SK-N-SH treated with all-trans-retinoic acid at 6 μM for 48 hours (cell line): ENCODE results near the gene STXBP1.

Source experiments
- ATAC-seq: fragments of 200-7000 bp; cut with Tn5 transposase; 3 replicates; pipeline ENCODE4 v1.9.1; 2020; ENCODE audit warnings: mild to moderate bottlenecking, moderate library complexity
- BACH2 ChIP-seq: fragments of 250-450 bp; sonication (Bioruptor Pico); IDR thresholded peaks from 2 replicates; pipeline ENCODE4 v1.9.0; 2021; ENCODE audit warnings: mild to moderate bottlenecking, borderline replicate concordance
- CSDC2 ChIP-seq: fragments of 250-450 bp; sonication (Bioruptor Pico); IDR thresholded peaks from 2 replicates; pipeline ENCODE4 v1.5.0; 2020; ENCODE audit warnings: mild to moderate bottlenecking, moderate library complexity
- ESRRG ChIP-seq: fragments of 250-450 bp; sonication (Bioruptor Pico); IDR thresholded peaks from 2 replicates; pipeline ENCODE4 v1.6.1; 2021; ENCODE audit warnings: mild to moderate bottlenecking
- GLIS3 ChIP-seq: fragments of 250-450 bp; sonication (Bioruptor Pico); IDR thresholded peaks from 2 replicates; pipeline ENCODE4 v1.5.0; 2020; ENCODE audit warnings: mild to moderate bottlenecking, moderate library complexity
- ISL1 ChIP-seq: fragments of 250-450 bp; sonication (Bioruptor Pico); IDR thresholded peaks from 2 replicates; pipeline ENCODE4 v2.1.2; 2022; ENCODE audit warnings: mild to moderate bottlenecking, moderate library complexity
- OSR1 ChIP-seq: fragments of 250-450 bp; sonication (Bioruptor Pico); IDR thresholded peaks from 2 replicates; pipeline ENCODE4 v1.8.0; 2022; ENCODE audit warnings: moderate library complexity, mild to moderate bottlenecking, inconsistent platforms
- PPARA ChIP-seq: fragments of 250-450 bp; sonication (Bioruptor Pico); IDR thresholded peaks from 2 replicates; pipeline ENCODE4 v1.5.0; 2020; ENCODE audit warnings: mild to moderate bottlenecking, borderline replicate concordance
- RARB ChIP-seq: fragments of 250-450 bp; sonication (Bioruptor Pico); IDR thresholded peaks from 2 replicates; pipeline ENCODE4 v1.8.0; 2021; ENCODE audit warnings: mild to moderate bottlenecking, moderate library complexity
- SNAI2 ChIP-seq: fragments of 250-450 bp; sonication (Bioruptor Pico); IDR thresholded peaks from 2 replicates; pipeline ENCODE4 v1.5.0; 2020; ENCODE audit warnings: mild to moderate bottlenecking, moderate library complexity
- TCF4 ChIP-seq: fragments of 250-450 bp; sonication (Bioruptor Pico); IDR thresholded peaks from 2 replicates; pipeline ENCODE4 v1.8.0; 2021; ENCODE audit warnings: mild to moderate bottlenecking, moderate library complexity, borderline replicate concordance
- ZC3H10 ChIP-seq: fragments of 250-450 bp; sonication (Bioruptor Pico); IDR thresholded peaks from 2 replicates; pipeline ENCODE4 v1.5.1; 2021; ENCODE audit warnings: mild to moderate bottlenecking, moderate library complexity
- ZFP30 ChIP-seq: fragments of 450-650 bp; formaldehyde crosslinking; IDR thresholded peaks from 2 replicates; pipeline ENCODE4 v1.5.0; 2022; ENCODE audit warnings: mild to moderate bottlenecking, moderate library complexity
- ZNF70 ChIP-seq: fragments of 450-650 bp; formaldehyde crosslinking; IDR thresholded peaks from 2 replicates; pipeline ENCODE4 v1.5.0; 2020; ENCODE audit warnings: mild to moderate bottlenecking, moderate library complexity
- ZNF8 ChIP-seq: fragments of 450-650 bp; formaldehyde crosslinking; IDR thresholded peaks from 2 replicates; pipeline ENCODE4 v1.5.0; 2020; ENCODE audit warnings: mild to moderate bottlenecking, moderate library complexity
- TF ChIP-seq, protein P1 (sequence below): fragments of 250-450 bp; sonication (Bioruptor Pico); IDR thresholded peaks from 2 replicates; pipeline ENCODE4 v1.5.0; 2020; ENCODE audit warnings: mild to moderate bottlenecking, moderate library complexity
- TF ChIP-seq, protein P2 (sequence below): fragments of 250-450 bp; sonication (Bioruptor Pico); IDR thresholded peaks from 2 replicates; pipeline ENCODE4 v1.8.0; 2020; ENCODE audit warnings: mild to moderate bottlenecking, moderate library complexity, borderline replicate concordance
- TF ChIP-seq, protein P3 (sequence below): fragments of 250-450 bp; sonication (Bioruptor Pico); IDR thresholded peaks from 2 replicates; pipeline ENCODE4 v1.5.1; 2021; ENCODE audit warnings: mild to moderate bottlenecking, moderate library complexity
- TF ChIP-seq, protein P4 (sequence below): fragments of 250-450 bp; sonication (Bioruptor Pico); IDR thresholded peaks from 2 replicates; pipeline ENCODE4 v1.5.1; 2020; ENCODE audit warnings: low read depth, mild to moderate bottlenecking, moderate library complexity

Gene STXBP1

DNA sequence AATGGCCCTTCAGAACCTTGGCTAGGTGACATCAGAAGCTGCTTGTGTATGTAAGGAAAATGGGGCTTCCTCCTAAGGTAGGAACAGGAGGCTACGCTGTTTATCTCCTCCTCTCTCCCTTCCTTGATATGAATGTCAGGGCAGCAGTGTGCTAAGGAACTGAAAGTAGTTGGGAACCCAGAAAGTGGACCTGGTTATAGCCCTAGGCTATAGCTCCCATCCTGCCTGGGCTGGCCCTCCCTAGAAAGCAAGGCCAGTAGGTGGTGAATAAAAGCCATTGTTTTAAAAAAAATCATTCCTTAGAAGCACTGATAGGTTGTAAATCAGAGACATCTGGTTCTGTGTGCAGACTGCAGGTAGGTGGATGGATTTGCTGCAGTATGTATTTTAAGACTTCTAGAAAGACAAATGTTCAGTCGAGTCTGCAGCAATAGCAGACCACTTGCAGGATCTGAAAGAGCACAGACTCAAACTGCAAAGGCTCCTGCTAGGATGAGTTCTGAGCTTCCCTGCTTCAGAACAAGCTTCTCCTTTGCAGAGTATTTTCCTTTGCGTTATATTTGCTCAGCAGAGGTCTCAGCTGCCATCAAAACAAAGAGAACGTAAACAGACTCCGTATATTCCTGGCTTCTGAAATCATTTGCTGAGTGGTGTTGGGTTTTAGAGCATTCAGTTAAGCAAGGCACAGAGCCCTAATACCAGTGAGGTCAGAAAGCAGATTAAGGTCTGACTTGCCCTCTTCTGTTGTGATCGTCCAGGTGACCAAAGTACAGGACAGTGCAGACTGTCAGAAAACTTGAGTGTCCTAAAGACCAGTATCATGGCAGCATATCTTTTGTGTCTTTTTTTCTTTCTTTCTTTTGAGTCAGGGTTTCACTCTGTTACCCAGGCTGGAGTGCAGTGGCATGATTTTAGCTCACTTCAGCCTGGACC is 74.7 kb downstream of the STXBP1 start (continued):
- TF ChIP-seq, protein P1, sequence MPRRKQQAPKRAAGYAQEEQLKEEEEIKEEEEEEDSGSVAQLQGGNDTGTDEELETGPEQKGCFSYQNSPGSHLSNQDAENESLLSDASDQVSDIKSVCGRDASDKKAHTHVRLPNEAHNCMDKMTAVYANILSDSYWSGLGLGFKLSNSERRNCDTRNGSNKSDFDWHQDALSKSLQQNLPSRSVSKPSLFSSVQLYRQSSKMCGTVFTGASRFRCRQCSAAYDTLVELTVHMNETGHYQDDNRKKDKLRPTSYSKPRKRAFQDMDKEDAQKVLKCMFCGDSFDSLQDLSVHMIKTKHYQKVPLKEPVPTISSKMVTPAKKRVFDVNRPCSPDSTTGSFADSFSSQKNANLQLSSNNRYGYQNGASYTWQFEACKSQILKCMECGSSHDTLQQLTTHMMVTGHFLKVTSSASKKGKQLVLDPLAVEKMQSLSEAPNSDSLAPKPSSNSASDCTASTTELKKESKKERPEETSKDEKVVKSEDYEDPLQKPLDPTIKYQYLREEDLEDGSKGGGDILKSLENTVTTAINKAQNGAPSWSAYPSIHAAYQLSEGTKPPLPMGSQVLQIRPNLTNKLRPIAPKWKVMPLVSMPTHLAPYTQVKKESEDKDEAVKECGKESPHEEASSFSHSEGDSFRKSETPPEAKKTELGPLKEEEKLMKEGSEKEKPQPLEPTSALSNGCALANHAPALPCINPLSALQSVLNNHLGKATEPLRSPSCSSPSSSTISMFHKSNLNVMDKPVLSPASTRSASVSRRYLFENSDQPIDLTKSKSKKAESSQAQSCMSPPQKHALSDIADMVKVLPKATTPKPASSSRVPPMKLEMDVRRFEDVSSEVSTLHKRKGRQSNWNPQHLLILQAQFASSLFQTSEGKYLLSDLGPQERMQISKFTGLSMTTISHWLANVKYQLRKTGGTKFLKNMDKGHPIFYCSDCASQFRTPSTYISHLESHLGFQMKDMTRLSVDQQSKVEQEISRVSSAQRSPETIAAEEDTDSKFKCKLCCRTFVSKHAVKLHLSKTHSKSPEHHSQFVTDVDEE (CRISPR knock-in tag) = no peak
- TF ChIP-seq ZNF70 (CRISPR knock-in tag) (no peak), OSR1 (CRISPR knock-in tag) (no peak), ZFP30 (CRISPR knock-in tag) (no peak), ZC3H10 (no peak)

DNA sequence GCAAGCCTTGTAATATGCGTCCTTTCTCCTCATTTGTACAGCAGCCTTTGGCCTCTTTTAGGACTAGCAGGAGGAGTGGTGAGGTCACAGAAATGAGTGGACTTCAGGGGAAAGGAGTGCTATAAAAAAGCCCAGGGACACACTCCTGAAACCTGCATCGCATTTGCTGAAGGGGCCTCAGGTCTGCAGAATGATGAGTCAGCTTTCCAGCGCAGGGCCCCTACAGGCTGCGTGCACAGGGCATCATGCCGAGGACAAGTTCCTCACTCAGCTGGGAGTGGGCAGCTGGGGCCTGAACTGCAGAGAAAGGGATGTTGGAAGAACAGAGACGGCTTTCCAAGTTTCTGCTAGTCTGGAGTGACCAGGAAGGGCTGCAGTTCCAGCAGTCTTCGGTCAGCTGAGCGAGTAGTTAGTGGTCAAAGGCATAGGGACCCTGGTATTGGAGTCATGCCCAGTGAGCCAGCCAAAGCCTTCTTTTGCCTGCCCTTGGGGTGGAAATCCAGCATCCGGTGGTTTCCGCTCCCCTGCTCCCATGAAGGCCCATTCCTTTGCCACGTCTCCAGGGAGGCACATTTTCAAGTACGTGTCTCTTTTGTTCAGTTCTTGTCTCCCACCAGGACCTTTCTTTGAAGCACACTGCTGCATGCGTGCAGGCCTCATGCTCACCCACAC is 77.4 kb downstream of the STXBP1 start:
- TF ChIP-seq ZNF70 (CRISPR knock-in tag) (no peak), ZNF8 (CRISPR knock-in tag) (no peak), ZC3H10 (no peak), OSR1 (CRISPR knock-in tag) (no peak), ESRRG (CRISPR knock-in tag) (no peak), TCF4 (CRISPR knock-in tag) (no peak), BACH2 (no peak), ISL1 (CRISPR knock-in tag) (no peak)
- no peak for ATAC-seq

DNA sequence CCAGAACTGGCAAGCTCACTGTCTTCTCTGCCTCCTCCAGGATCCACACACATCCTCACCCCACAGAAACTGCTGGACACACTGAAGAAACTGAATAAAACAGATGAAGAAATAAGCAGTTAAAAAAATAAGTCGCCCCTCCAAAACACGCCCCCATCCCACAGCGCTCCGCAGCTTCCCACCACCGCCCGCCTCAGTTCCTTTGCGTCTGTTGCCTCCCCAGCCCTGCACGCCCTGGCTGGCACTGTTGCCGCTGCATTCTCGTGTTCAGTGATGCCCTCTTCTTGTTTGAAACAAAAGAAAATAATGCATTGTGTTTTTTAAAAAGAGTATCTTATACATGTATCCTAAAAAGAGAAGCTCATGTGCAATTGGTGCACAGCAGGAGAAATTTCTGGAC is 78.7 kb downstream of the STXBP1 start:
- ATAC-seq = no peak
- TF ChIP-seq ESRRG (CRISPR knock-in tag) (no peak), OSR1 (CRISPR knock-in tag) (no peak), PPARA (CRISPR knock-in tag) (no peak), ISL1 (CRISPR knock-in tag) (no peak), ZC3H10 (no peak), GLIS3 (CRISPR knock-in tag) (no peak), RARB (CRISPR knock-in tag) (no peak), SNAI2 (CRISPR knock-in tag) (no peak), TCF4 (CRISPR knock-in tag) (no peak), ZFP30 (CRISPR knock-in tag) (no peak), CSDC2 (CRISPR knock-in tag) (no peak), BACH2 (no peak)
- TF ChIP-seq, protein P1 (CRISPR knock-in tag) = no peak
- TF ChIP-seq, protein P2, sequence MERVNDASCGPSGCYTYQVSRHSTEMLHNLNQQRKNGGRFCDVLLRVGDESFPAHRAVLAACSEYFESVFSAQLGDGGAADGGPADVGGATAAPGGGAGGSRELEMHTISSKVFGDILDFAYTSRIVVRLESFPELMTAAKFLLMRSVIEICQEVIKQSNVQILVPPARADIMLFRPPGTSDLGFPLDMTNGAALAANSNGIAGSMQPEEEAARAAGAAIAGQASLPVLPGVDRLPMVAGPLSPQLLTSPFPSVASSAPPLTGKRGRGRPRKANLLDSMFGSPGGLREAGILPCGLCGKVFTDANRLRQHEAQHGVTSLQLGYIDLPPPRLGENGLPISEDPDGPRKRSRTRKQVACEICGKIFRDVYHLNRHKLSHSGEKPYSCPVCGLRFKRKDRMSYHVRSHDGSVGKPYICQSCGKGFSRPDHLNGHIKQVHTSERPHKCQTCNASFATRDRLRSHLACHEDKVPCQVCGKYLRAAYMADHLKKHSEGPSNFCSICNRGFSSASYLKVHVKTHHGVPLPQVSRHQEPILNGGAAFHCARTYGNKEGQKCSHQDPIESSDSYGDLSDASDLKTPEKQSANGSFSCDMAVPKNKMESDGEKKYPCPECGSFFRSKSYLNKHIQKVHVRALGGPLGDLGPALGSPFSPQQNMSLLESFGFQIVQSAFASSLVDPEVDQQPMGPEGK (CRISPR knock-in tag) = no peak
- TF ChIP-seq, protein P3, sequence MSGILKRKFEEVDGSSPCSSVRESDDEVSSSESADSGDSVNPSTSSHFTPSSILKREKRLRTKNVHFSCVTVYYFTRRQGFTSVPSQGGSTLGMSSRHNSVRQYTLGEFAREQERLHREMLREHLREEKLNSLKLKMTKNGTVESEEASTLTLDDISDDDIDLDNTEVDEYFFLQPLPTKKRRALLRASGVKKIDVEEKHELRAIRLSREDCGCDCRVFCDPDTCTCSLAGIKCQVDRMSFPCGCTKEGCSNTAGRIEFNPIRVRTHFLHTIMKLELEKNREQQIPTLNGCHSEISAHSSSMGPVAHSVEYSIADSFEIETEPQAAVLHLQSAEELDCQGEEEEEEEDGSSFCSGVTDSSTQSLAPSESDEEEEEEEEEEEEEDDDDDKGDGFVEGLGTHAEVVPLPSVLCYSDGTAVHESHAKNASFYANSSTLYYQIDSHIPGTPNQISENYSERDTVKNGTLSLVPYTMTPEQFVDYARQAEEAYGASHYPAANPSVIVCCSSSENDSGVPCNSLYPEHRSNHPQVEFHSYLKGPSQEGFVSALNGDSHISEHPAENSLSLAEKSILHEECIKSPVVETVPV (CRISPR knock-in tag) = no peak
- TF ChIP-seq, protein P4, sequence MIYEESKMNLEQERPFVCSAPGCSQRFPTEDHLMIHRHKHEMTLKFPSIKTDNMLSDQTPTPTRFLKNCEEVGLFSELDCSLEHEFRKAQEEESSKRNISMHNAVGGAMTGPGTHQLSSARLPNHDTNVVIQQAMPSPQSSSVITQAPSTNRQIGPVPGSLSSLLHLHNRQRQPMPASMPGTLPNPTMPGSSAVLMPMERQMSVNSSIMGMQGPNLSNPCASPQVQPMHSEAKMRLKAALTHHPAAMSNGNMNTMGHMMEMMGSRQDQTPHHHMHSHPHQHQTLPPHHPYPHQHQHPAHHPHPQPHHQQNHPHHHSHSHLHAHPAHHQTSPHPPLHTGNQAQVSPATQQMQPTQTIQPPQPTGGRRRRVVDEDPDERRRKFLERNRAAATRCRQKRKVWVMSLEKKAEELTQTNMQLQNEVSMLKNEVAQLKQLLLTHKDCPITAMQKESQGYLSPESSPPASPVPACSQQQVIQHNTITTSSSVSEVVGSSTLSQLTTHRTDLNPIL (CRISPR knock-in tag) = no peak
